ENCODE results near the gene PNCK.
"Not testable (repeated sequence)": the region's sequence is repeated elsewhere in the genome, so short reads cannot be mapped to it uniquely, and the experiment has no call there.

Gene PNCK

DNA sequence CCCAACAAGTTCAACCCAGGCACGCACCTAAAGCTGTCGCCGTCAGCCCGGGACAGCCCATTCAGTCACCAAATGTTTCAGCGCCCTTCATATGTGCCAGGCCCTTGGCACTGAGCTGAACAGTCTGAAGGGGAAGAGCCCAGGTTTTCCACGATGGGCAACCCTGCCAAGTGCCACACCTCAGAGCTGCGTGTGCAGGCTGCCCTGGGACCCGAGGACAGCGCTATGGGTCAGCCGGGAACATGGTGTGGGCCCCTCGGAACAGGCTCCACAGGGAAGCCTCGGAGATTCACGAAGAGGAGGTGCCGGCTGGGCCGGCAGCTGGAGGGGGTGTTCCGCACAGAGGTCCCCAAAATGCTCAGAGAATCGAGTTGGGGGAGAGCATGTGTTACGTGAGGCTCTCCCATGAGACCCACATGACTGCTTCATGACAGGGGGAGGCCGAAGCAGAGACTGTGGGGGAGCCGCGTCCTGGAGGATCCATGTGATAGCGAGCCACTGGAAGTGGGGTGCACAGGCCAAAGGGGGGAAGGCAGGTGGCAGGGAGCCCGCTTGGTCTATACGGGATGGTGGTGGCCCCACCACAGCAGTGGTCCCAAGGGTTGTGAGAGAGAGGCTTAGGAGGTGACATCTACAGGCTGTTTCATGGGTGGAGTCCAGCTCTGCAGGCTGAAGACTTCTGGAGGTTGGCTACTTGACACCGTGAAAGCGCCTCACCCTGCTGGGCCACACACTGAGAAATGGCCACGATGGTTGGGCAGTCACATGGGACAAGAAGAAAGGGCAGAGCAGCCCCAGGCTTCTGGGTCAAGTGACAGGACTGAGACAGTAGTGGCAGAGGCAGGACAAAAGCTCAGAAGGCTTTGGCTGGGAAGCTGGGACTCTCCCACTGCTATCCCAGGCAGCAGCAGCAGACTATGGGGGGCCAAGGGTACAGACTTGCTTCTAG is 36.4 kb upstream of the PNCK start:
- H3K4me3 ChIP-seq (ENCODE audit: low read depth, low read length), result no peak overlapping the region
- DNase-seq (ENCODE audit: low read depth), result no peak
- in situ Hi-C loops (cut with HindIII; ENCODE audit: low sequenced_read_pairs), result no loop called here
- TF ChIP-seq, protein P1, sequence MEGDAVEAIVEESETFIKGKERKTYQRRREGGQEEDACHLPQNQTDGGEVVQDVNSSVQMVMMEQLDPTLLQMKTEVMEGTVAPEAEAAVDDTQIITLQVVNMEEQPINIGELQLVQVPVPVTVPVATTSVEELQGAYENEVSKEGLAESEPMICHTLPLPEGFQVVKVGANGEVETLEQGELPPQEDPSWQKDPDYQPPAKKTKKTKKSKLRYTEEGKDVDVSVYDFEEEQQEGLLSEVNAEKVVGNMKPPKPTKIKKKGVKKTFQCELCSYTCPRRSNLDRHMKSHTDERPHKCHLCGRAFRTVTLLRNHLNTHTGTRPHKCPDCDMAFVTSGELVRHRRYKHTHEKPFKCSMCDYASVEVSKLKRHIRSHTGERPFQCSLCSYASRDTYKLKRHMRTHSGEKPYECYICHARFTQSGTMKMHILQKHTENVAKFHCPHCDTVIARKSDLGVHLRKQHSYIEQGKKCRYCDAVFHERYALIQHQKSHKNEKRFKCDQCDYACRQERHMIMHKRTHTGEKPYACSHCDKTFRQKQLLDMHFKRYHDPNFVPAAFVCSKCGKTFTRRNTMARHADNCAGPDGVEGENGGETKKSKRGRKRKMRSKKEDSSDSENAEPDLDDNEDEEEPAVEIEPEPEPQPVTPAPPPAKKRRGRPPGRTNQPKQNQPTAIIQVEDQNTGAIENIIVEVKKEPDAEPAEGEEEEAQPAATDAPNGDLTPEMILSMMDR (IDR thresholded peaks at IDR 0.05; ENCODE audit: low read depth, low read length, missing control alignments), result no peak

DNA sequence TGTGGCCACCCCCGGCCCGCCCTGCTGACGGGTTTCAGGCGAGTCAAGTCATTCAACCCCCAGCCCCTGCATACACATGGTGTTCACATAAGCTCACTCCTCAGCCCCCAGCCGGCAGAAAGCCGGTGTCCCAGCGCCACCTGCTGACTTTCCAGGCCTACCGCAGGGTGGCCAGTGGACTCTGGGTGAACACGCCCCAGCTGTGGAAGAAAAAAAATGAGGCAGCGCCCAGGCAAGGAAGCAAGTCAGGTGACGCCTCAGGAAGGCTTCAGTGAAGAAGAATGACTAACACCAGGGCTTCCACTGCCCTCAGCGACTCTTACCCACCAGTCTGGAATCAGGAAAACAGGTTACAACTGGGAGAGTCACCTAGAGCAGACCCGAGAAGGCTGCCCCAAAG is 34.8 kb upstream of the PNCK start:
- TF ChIP-seq, protein P1 (IDR thresholded peaks at IDR 0.05; ENCODE audit: low read depth, low read length, missing control alignments), result peak; percentile 64
- in situ Hi-C loops (cut with HindIII; ENCODE audit: low sequenced_read_pairs), result no loop called here
- no peak overlapping the region for H3K4me3 ChIP-seq (ENCODE audit: low read depth, low read length)
- DNase-seq (ENCODE audit: low read depth), result peak; percentile 45

DNA sequence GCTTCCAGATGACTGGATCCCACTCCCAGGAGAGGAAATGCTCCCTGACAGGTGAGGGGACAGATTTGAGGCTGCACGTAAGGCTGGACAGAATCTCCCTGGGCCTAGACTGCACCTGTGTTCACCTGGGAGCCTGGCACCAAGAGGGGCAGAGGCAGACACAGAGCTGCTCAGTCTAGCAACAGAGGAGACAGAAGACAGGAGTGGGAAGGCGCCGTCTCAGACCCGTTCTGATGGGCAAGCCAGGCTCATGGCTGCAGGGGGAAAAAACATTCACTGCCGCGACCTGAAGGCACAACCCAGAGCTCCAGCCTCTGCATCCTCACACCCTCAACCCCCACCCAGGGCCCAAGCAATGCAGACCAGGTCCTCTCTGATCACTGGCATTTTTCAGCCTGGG is 33.8 kb upstream of the PNCK start:
- no peak for DNase-seq (ENCODE audit: low read depth)
- H3K4me3 ChIP-seq (ENCODE audit: low read depth, low read length), result no peak overlapping the region
- in situ Hi-C loops (cut with HindIII; ENCODE audit: low sequenced_read_pairs), result no loop called here
- TF ChIP-seq, protein P1 (IDR thresholded peaks at IDR 0.05; ENCODE audit: low read depth, low read length, missing control alignments), result no peak

DNA sequence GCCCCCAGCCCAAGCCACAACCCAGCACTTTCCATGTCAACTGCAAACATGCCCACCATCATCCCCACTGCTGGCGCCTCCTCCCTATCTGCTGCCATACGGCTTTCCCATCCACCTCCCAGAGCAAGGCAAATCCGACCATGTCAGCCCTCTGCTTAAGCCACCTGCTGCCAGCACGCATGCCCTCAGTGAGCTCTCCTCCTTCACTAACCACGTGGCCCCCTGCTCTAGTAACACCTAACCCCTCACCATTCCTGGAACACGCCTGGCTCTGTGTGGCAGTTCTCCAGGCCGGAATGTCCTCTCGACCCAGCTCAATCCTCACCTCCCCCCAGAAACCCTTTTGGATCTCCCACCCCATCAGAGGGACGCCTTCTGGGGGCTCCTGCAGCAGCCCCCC is 33.2 kb upstream of the PNCK start:
- DNase-seq (ENCODE audit: low read depth), result no peak
- no peak overlapping the region for H3K4me3 ChIP-seq (ENCODE audit: low read depth, low read length)
- in situ Hi-C loops (cut with HindIII; ENCODE audit: low sequenced_read_pairs), result no loop called here
- TF ChIP-seq, protein P1 (IDR thresholded peaks at IDR 0.05; ENCODE audit: low read depth, low read length, missing control alignments), result no peak

DNA sequence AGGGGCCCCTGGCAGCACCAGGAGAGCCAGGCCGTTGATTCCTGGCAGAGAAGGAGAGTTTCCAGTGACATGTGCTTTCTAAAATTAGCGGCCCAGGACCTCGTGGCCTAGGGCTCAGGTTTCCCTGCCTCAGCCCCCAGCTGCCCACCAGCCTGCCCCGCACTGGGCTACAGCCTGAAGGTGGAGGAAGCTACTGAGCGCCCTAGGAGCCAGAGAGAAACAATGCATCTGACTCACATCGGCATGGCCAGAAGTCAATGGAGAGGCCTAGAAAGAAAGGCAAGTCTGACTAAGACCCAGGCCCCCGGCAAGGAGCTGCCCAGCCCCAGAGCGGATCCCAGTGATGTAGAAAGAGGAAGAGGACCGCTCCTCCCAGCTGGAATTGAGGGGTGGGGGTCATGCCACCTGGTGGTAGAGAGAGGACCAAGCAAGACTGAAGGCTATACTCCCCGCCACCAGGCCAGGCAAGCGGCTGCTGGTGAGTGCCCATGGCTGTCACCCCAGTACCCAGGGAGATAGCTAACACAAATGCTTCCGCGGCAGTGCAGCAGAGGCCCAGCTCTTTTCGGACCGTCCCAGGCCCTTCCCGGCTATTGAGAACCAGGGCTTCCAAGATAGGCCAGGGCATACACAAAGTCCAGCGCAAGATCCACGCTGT is 31.9 kb upstream of the PNCK start:
- DNase-seq (ENCODE audit: low read depth); H3K4me3 ChIP-seq (ENCODE audit: low read depth, low read length); in situ Hi-C loops (cut with HindIII; ENCODE audit: low sequenced_read_pairs): not testable (repeated sequence)

DNA sequence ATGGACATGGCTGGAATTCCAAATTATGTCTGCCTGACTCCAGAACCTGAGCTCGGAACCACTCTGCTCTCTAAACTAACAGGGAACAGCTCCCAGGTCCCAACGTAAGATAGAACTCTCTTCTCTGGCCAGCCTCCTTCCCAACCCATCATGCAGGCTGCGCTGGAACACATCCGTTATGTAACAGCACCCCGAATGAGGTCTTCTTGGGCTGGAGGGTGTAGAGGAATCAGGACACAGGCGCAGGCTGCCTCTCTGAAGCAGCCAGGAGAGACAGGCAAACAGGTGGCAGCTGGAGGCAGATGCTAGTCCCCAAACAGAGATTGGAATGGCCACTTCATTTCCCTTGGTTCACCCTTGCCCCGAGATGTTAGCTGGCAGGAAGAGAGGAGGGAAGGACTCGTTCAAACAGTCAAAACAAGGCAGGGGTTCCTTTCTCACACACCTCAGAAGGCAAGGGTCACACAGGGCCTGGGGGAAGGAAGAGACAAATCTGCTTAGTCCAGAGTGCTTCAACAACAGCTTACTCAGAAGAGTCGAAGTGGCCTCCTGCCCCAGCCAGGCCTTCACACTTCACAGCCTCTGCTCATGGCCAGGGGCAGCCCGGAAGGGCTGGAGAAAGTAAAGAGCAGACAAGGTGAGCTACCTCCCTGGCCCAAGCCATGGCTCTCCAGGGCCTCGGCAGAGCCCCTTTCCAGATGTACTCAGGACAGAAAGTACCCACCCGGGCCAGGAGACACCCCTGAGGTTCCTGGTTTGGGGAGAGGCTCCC is 31.2 kb upstream of the PNCK start:
- in situ Hi-C loops (cut with HindIII; ENCODE audit: low sequenced_read_pairs); H3K4me3 ChIP-seq (ENCODE audit: low read depth, low read length); DNase-seq (ENCODE audit: low read depth): not testable (repeated sequence)

DNA sequence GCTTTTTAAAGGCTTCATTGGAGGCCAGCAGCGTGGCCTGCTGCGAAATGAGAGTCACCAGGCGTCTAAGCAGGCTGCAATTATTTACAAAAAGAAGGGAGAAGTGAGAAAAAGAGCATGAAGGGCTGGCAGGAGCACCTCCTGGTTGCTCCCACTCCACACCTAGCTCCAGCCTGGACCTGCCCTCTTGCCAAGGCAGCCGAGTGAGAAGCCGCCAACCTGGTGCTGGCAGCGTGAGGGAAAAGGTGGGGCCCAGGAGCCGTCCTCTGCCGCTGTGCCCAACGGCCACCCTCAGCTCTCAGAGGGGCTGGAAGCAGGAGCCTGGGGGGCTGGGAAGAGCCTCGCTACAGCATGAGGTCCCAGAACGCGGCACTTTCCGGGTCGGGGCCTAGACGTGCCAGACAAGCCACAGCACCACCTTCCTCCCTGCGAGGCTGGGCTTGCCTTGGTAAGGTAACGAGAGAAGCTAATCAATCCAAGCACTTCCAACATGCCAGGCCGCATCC is 30.5 kb upstream of the PNCK start:
- no peak for DNase-seq (ENCODE audit: low read depth)
- H3K4me3 ChIP-seq (ENCODE audit: low read depth, low read length), result no peak overlapping the region
- TF ChIP-seq, protein P1 (IDR thresholded peaks at IDR 0.05; ENCODE audit: low read depth, low read length, missing control alignments), result no peak
- in situ Hi-C loops (cut with HindIII; ENCODE audit: low sequenced_read_pairs), result no loop called here
